ENCODE measurements around the gene LDLRAP1. TPM values are rescaled to one million over a fixed set of nuclear protein-coding genes. Genes with fewer than 3 reads are reported as not detected.

Gene LDLRAP1
- total and polyA plus RNA-seq, 2 donors (not counting 1 experiment from before 2014, with no cell fraction given) = 22.7 to 24.3 TPM

GRCh38 chr1:25617625-25618432 is 74.4 kb downstream of the LDLRAP1 start:
- H3K4me3 ChIP-seq (ENCODE audit: control extremely low read depth in 1 of 5, extremely low read depth in 1 of 5, insufficient read depth in 1 of 5, low read depth in 2 of 5, low read length in 4 of 5) = peak overlapping the region in 4 of 5 experiments; percentile 42 to 78 (median 58)
- ChIA-PET CTCF (interaction anchor here (0.7 to 1.5 kb wide), 3 partner anchors 10 to 96 kb away, joined by 4 to 8 read pairs (median 5); no protein-coding TSS in a partner anchor), POLR2A (no interaction called here)
- no peak for ATAC-seq (ENCODE audit: low read depth)
- intact Hi-C loops (cut with micrococcal nuclease) = loop anchor here (2.0 to 10.0 kb wide), 4 partner anchors 69 to 373 kb away; partner anchors contain the start of genes MACO1, RSRP1 and SELENON
- peak overlapping the region; percentile 77 for H2AFZ ChIP-seq (ENCODE audit: insufficient read depth, low read depth, low read length, poor library complexity, severe bottlenecking)
- Mint-ChIP-seq H3K27me3 (peaks cover 41% of the 10 kb centered on the region), H3K27ac (no peak overlapping the region), H3K9me3 (ENCODE audit: insufficient read depth) (no peaks in the 10 kb centered on the region), H3K4me3 (peak overlapping the region; percentile 84), H3K4me1 (peaks cover 23% of the 10 kb centered on the region)
- no peak overlapping the region for H3K27ac ChIP-seq (ENCODE audit: low read length in 2 of 2)
- H3K36me3 ChIP-seq (replicated peaks in 1 of 2; ENCODE audit: control extremely low read depth in 1 of 2, control insufficient read depth in 1 of 2, extremely low read depth in 1 of 2, insufficient read depth in 2 of 2, low read length in 1 of 2) = no peaks in the 10 kb centered on the region
- H3K9me3 ChIP-seq (ENCODE audit: control extremely low read depth in 1 of 3, control insufficient read depth in 2 of 3, insufficient read depth in 1 of 3, low read length in 2 of 3) = no peaks in the 10 kb centered on the region
- DNase-seq = peak; percentile 56
- 12% methylated on average over 65 of the region's 66 CpGs for WGBS (ENCODE audit: insufficient coverage)
- peak overlapping the region; percentile 100 for H3K4me2 ChIP-seq (replicated peaks; ENCODE audit: low read depth, low read length, poor library complexity, severe bottlenecking)
- peaks cover 0 to 46% (median 24%) of the 10 kb centered on the region in 4 experiments for H3K27me3 ChIP-seq (replicated peaks in 1 of 4; ENCODE audit: control extremely low read depth in 1 of 4, control insufficient read depth in 3 of 4, insufficient read depth in 4 of 4, low read length in 3 of 4)
- H3K9ac ChIP-seq (ENCODE audit: low read length) = peak overlapping the region; percentile 64
- no peaks in the 10 kb centered on the region for H3K79me2 ChIP-seq (ENCODE audit: control insufficient read depth, insufficient read depth, low read length)
- H4K20me1 ChIP-seq (ENCODE audit: control insufficient read depth, insufficient read depth, low read length, poor library complexity, severe bottlenecking) = no peaks in the 10 kb centered on the region
- TF ChIP-seq CTCF (IDR thresholded peaks at IDR 0.05) (no peak), EZH2 (IDR thresholded peaks at IDR 0.05; ENCODE audit: borderline replicate concordance, insufficient read depth, low read depth, low read length, poor library complexity, severe bottlenecking) (no peak)
- H3K4me1 ChIP-seq (ENCODE audit: control insufficient read depth in 2 of 2, insufficient read depth in 2 of 2, low read length in 2 of 2) = peaks cover 8 to 22% of the 10 kb centered on the region in 2 donors

- Mint-ChIP-seq H3K9me3 (ENCODE audit: insufficient read depth) (no peaks in the 10 kb centered on the region), H3K27me3 (peaks cover 47% of the 10 kb centered on the region), H3K27ac (peak overlapping the region; percentile 56), H3K4me3 (peak overlapping the region; percentile 84), H3K4me1 (peaks cover 23% of the 10 kb centered on the region)
- H3K9me3 ChIP-seq (ENCODE audit: control extremely low read depth in 1 of 3, control insufficient read depth in 2 of 3, insufficient read depth in 1 of 3, low read length in 2 of 3) = no peaks in the 10 kb centered on the region
- ChIA-PET POLR2A (no interaction called here), CTCF (interaction anchor here (0.7 to 1.5 kb wide), 4 partner anchors 10 to 191 kb away, joined by 4 to 8 read pairs (median 4); no protein-coding TSS in a partner anchor)
- DNase-seq (no peak), ATAC-seq (ENCODE audit: low read depth) (no peak)
- 90% methylated on average over 2 of the region's 4 CpGs for WGBS (ENCODE audit: insufficient coverage)
- no peak overlapping the region for H2AFZ ChIP-seq (ENCODE audit: insufficient read depth, low read depth, low read length, poor library complexity, severe bottlenecking)
- no peak overlapping the region for H3K9ac ChIP-seq (ENCODE audit: low read length)
- no peak for TF ChIP-seq CTCF (IDR thresholded peaks at IDR 0.05)
- no peak for TF ChIP-seq EZH2 (IDR thresholded peaks at IDR 0.05; ENCODE audit: borderline replicate concordance, insufficient read depth, low read depth, low read length, poor library complexity, severe bottlenecking)
- H3K27ac ChIP-seq (ENCODE audit: low read length in 2 of 2) = no peak overlapping the region
- no peaks in the 10 kb centered on the region for H3K36me3 ChIP-seq (replicated peaks in 1 of 2; ENCODE audit: control extremely low read depth in 1 of 2, control insufficient read depth in 1 of 2, extremely low read depth in 1 of 2, insufficient read depth in 2 of 2, low read length in 1 of 2)
- no peaks in the 10 kb centered on the region for H3K79me2 ChIP-seq (ENCODE audit: control insufficient read depth, insufficient read depth, low read length)
- H3K4me2 ChIP-seq (replicated peaks; ENCODE audit: low read depth, low read length, poor library complexity, severe bottlenecking) = peak overlapping the region; percentile 100
- H3K4me1 ChIP-seq (ENCODE audit: control insufficient read depth in 2 of 2, insufficient read depth in 2 of 2, low read length in 2 of 2) = peaks cover 8 to 22% of the 10 kb centered on the region in 2 donors
- H3K27me3 ChIP-seq (replicated peaks in 1 of 4; ENCODE audit: control extremely low read depth in 1 of 4, control insufficient read depth in 3 of 4, insufficient read depth in 4 of 4, low read length in 3 of 4) = peaks cover 0 to 49% (median 27%) of the 10 kb centered on the region in 4 experiments
- H4K20me1 ChIP-seq (ENCODE audit: control insufficient read depth, insufficient read depth, low read length, poor library complexity, severe bottlenecking) = no peaks in the 10 kb centered on the region
- no peak overlapping the region for H3K4me3 ChIP-seq (ENCODE audit: control extremely low read depth in 1 of 5, extremely low read depth in 1 of 5, insufficient read depth in 1 of 5, low read depth in 2 of 5, low read length in 4 of 5)
- intact Hi-C loops (cut with micrococcal nuclease) = loop anchor here (10.0 kb wide), 1 partner anchor 374 kb away; the partner anchor contains the start of gene RSRP1
These were observed 75.0 kb downstream of the LDLRAP1 start for GRCh38 chr1:25618433-25618808.

Measured in B cell (primary cell).